ENCODE measurements around the gene TREML4. TPM values are rescaled to one million over a fixed set of nuclear protein-coding genes. Genes with fewer than 3 reads are reported as not detected.

The TREML4 gene
- total and polyA plus RNA-seq, 9 of the 15 experiments (the other 6 are each of a cell fraction or from before 2014, with no cell fraction given), result not detected

- H3K9me1 ChIP-seq (ENCODE audit: control insufficient read depth, insufficient read depth, low read length), result no peaks in the 10 kb centered on the region
- ChIA-PET CTCF (ENCODE audit: low intra/inter-chr PET ratio) (no interaction called here), POLR2A (interaction anchor here (0.6 kb wide), 1 partner anchor 773 kb away, joined by 3 read pairs; no protein-coding TSS in a partner anchor)
- no peak overlapping the region for H3K9ac ChIP-seq (ENCODE audit: insufficient read depth in 1 of 2, low read depth in 2 of 2, low read length in 2 of 2)
- no peaks in the 10 kb centered on the region for H3K79me2 ChIP-seq (ENCODE audit: control insufficient read depth, insufficient read depth, low read length)
- in situ Hi-C loops (cut with MboI) (no loop called here), intact Hi-C loops (cut with micrococcal nuclease) (no loop called here)
- no peaks in the 10 kb centered on the region for H3K36me3 ChIP-seq (ENCODE audit: control insufficient read depth, insufficient read depth, low read length)
- FAIRE-seq (no peak), DNase-seq (ENCODE audit: extremely low read depth in 1 of 4, low spot score in 3 of 4) (no peak), ATAC-seq (no peak)
- H3K27ac ChIP-seq (ENCODE audit: extremely low read depth, low read depth, low read length), result no peak overlapping the region
- H3K4me2 ChIP-seq (ENCODE audit: insufficient read depth, low read length), result no peak overlapping the region
- BruUV-seq (replicated peaks), result no TSS peak
- no peaks in the 10 kb centered on the region for H4K20me1 ChIP-seq (replicated peaks; ENCODE audit: control insufficient read depth, insufficient read depth, low read length)
- H3K4me3 ChIP-seq, result no peak overlapping the region
- WGBS (ENCODE audit: insufficient coverage, low coverage, missing lambda C conversion rate), result 0% methylated on average over 4 of the region's 5 CpGs
- peaks cover 0 to 3% of the 10 kb centered on the region in 2 experiments; a peak in 1 of 5 replicates for H3K4me1 ChIP-seq (replicated peaks in 1 of 2; ENCODE audit: control insufficient read depth in 2 of 2, insufficient read depth in 2 of 2, low read length in 2 of 2)
- H3K27me3 ChIP-seq (ENCODE audit: control insufficient read depth in 2 of 2, insufficient read depth in 2 of 2, low read length in 2 of 2), result peaks cover 2 to 25% of the 10 kb centered on the region in 2 experiments; a peak in 2 of 5 replicates
- no peaks in the 10 kb centered on the region for H3K9me3 ChIP-seq (replicated peaks; ENCODE audit: control insufficient read depth, insufficient read depth, low read depth, low read length)
- no peak for TF ChIP-seq PYGO2 (tag; IDR thresholded peaks at IDR 0.05)
- TF ChIP-seq, protein P1, sequence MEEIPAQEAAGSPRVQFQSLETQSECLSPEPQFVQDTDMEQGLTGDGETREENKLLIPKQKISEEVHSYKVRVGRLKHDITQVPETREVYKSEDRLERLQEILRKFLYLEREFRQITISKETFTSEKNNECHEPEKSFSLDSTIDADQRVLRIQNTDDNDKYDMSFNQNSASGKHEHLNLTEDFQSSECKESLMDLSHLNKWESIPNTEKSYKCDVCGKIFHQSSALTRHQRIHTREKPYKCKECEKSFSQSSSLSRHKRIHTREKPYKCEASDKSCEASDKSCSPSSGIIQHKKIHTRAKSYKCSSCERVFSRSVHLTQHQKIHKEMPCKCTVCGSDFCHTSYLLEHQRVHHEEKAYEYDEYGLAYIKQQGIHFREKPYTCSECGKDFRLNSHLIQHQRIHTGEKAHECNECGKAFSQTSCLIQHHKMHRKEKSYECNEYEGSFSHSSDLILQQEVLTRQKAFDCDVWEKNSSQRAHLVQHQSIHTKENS (CRISPR knock-in tag; IDR thresholded peaks at IDR 0.05), result no peak
- TF ChIP-seq ZNF146 (CRISPR knock-in tag; IDR thresholded peaks at IDR 0.05; ENCODE audit: unreplicated experiment), result no peak
- TF ChIP-seq ZNF134 (CRISPR knock-in tag; conservative IDR thresholded peaks at IDR 0.05), result no peak
- H2AFZ ChIP-seq (ENCODE audit: low read depth, low read length), result no peak overlapping the region
Measured at GRCh38 chr6:41237128-41237527, 9.0 kb downstream of the TREML4 start.
